Choroid plexus epithelial cell (primary cell): ENCODE measurements around the gene MROH7.

Experiments used
- DNase-seq: peaks from one replicate; pipeline ENCODE4 v3.0.0-alpha.2; 2010; ENCODE audit warnings: low read depth
- H3K4me3 ChIP-seq: 2 replicates; pipeline ENCODE4 v1.5.1; 2011; ENCODE audit warnings: low read depth, mild to moderate bottlenecking, control low read depth, low read length, moderate library complexity
- TF ChIP-seq, protein P1 (sequence below): conservative IDR thresholded peaks from 2 replicates; pipeline ENCODE4 v1.5.1; 2011; ENCODE audit warnings: low read depth, mild to moderate bottlenecking, control low read depth, inconsistent platforms, low read length, moderate library complexity

The MROH7 gene

DNA sequence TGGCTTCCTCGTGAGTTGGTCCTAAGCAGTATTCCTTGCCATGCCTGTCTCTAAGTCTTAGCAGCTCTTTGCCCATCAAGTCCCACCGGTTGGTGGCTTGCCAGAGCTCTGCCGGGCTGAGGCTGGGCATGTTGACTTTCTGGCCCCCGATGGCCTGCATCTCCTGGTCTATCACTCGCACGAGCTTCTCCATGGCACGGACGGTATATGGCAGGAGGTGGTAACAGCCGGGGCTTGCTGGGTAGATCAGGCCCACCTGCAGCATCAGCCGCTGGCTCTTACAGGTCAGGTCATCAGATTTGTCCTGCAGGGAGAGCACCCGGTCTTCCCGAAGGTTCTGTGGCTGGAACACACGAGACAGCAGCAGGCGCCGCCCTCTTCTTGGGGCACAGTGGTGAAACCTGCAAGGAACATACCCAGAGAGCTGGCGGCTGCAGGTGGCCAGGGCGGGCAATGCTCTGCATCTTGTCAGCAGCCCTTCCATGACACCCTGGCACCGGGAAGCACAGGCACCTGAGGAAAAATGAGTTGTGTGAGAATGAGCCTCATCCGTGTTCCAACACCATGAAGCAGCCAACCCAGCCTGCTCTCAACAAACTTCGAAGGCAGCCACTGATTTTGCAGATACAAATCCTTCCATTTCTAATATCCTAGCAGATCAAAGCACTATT lies 117.2 kb downstream of the MROH7 start:
- no peak overlapping the region for H3K4me3 ChIP-seq
- TF ChIP-seq, protein P1, sequence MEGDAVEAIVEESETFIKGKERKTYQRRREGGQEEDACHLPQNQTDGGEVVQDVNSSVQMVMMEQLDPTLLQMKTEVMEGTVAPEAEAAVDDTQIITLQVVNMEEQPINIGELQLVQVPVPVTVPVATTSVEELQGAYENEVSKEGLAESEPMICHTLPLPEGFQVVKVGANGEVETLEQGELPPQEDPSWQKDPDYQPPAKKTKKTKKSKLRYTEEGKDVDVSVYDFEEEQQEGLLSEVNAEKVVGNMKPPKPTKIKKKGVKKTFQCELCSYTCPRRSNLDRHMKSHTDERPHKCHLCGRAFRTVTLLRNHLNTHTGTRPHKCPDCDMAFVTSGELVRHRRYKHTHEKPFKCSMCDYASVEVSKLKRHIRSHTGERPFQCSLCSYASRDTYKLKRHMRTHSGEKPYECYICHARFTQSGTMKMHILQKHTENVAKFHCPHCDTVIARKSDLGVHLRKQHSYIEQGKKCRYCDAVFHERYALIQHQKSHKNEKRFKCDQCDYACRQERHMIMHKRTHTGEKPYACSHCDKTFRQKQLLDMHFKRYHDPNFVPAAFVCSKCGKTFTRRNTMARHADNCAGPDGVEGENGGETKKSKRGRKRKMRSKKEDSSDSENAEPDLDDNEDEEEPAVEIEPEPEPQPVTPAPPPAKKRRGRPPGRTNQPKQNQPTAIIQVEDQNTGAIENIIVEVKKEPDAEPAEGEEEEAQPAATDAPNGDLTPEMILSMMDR = no peak
- no peak for DNase-seq
